GM18909 (cell line): Measurements from ENCODE around the gene MCCC2.

ENCODE experiments used
- ATAC-seq: cut with Tn5 transposase; IDR thresholded peaks from one replicate; pipeline ENCODE4 v1.9.1; 2021; ENCODE audit warnings: mild to moderate bottlenecking; ENCODE audit not compliant: unreplicated experiment, poor library complexity

The MCCC2 gene

DNA sequence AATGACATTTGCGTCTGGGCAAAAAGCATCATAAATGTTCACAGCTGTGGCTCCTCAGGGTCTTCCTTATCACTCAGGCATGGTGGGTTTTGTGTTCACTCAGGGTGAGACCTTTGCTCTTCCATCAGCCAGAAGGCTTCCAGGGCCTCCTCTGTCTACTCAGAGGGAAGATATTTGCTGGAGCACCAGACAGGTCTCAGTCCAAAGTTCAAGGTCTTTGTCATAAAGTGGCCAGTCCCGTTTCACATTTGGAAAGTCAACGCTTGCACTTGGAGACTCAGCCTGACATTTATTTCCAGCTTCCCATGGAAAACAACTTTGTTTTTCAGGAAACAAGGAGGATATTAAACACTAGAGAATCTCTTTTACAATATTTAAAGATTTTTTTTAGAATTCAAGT is 119.8 kb downstream of the MCCC2 start:
- ATAC-seq = no peak
